A549 treated with AZD2906 at 1 μM for 4 hours (cell line): Measurements from ENCODE around the gene DLK2. TPM values are rescaled to one million over a fixed set of nuclear protein-coding genes. Genes with fewer than 3 reads are reported as not detected.

Experiments used
- total RNA-seq: library from RNA; stranded (reverse); fragments of 200-300 nt; extraction: Qiagen RNA extraction; gene quantifications from 5 replicates; pipeline ENCODE4 v1.2.3, GENCODE V29; 2022

DLK2 gene
- 5.6 to 9.0 TPM (median 8.9 TPM) in 5 replicates for total RNA-seq

GRCh38 chr6:43455531-43456428 lies at the start of gene DLK2:
DLK2 (minus strand) TSS chr6:43455548; CDS start chr6:43454825, 723 bp downstream.

DNA sequence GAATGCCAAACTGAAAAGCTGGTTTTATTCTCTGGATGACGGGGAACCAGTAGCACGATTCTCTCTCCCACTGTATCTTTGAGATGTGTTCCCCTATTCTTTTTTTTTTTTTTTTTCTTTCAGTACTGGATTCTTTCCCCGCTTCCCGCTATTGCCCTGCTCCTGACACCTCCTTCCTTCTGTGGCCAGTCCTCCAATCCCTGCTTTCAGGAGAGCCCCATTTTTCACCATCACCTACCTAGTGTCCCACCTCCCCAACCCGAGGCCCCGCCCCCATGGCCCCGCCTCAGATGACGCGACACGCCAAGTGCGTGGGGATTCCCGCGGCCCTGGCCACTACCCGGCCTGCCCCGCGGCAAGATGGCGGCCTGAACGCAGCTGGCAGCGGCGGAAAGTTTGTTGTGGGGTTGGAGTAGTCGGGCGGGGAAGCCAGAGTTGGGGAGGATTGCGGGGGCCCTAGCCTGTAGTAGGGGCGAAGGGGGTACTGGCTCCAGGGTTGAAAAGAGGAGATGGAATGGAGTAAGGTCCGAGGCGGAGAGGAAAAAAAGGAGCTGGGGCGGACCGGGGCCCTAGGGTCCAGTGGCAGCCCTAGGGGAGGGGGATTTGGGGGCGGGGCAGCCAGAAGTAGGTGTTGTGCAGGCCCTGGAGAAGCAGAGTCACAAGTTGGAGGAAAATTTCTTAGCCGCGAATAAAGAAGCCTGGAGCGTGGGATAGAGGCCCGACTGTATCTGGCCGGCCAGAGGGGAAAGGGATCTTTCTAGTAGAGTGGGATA lies 22.1 kb upstream of the DLK2 start, which contains the start of gene TJAP1:
Gene TJAP1, plus strand, starts transcription at position 336 of the 773 bp plus-strand sequence. CDS start 21,432 bp downstream, outside the sequence.

DNA sequence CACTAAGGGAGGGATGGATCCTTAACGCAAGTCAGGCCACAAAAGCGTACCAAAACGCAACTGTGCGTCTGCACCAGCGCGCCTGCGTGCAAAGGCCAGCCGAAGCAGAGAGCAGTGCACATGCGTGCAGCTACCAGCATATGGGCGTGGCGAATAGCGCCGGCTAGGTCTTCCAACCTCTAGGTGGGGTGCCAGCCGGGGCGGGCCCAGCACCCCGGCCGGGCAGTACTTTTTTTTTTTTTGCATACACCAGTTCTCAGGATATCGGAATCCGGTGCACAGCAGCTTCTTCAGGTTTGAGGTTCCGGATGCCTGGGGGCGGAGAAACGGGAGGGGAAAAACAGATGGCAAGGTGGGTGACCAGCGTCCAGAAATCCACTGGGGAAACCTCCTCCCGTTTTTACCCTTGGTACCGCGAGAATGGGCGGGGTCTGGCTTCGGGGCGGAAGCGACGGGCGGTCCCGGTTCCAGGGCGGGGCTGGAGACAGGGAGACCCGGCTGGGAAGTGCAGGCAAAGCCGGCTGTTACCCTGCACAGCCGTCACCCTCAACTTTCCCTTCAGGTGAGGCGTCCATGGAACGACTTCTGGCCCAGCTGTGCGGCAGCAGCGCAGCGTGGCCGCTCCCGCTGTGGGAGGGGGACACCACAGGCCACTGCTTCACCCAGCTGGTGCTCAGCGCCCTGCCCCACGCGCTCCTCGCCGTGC lies 27.8 kb downstream of the DLK2 start, which contains the start of gene ABCC10:
Gene ABCC10, plus strand, starts transcription at position 136 of the 706 bp plus-strand sequence. Its CDS starts 438 bp downstream, at position 574.

Other genes with a start within 250 kb of the DLK2 start
- 77.7 to 112 TPM (median 101 TPM) in 5 replicates for gene DNPH1, start 226.1 kb downstream of the DLK2 start, total RNA-seq
- 0.03 to 0.06 TPM (median 0.03 TPM) in 5 replicates for gene TTBK1, start 212.1 kb downstream of the DLK2 start, total RNA-seq
- gene SLC22A7, start 157.3 kb downstream of the DLK2 start, total RNA-seq: not detected in 5 replicates
- gene CRIP3, start 146.7 kb downstream of the DLK2 start, total RNA-seq: 0.27 to 0.62 TPM (median 0.37 TPM) in 5 replicates
- gene ZNF318, start 85.9 kb downstream of the DLK2 start, total RNA-seq: 3.9 to 5.4 TPM (median 4.7 TPM) in 5 replicates
- gene ABCC10, start 28.0 kb downstream of the DLK2 start, total RNA-seq: 6.0 to 11.5 TPM (median 9.5 TPM) in 5 replicates
- 15.3 to 19.5 TPM (median 17.9 TPM) in 5 replicates for gene TJAP1, start 22.0 kb upstream of the DLK2 start, total RNA-seq
- gene LRRC73, start 54.8 kb upstream of the DLK2 start, total RNA-seq: 0.48 to 1.2 TPM (median 1.1 TPM) in 5 replicates
- 67.8 to 70.6 TPM (median 69.1 TPM) in 5 replicates for gene YIPF3, start 61.4 kb upstream of the DLK2 start, total RNA-seq
- gene POLR1C, start 61.5 kb upstream of the DLK2 start, total RNA-seq: 43.3 to 56.9 TPM (median 44.6 TPM) in 5 replicates
- gene XPO5, start 120.5 kb upstream of the DLK2 start, total RNA-seq: 23.5 to 28.5 TPM (median 26.2 TPM) in 5 replicates
- gene POLH, start 120.6 kb upstream of the DLK2 start, total RNA-seq: 8.1 to 10.2 TPM (median 8.4 TPM) in 5 replicates
- gene GTPBP2, start 173.7 kb upstream of the DLK2 start, total RNA-seq: 15.4 to 19.6 TPM (median 17.6 TPM) in 5 replicates
- 34.3 to 36.8 TPM (median 35.9 TPM) in 5 replicates for gene MAD2L1BP, start 180.3 kb upstream of the DLK2 start, total RNA-seq
- 0.15 to 0.27 TPM (median 0.17 TPM) in 5 replicates for gene RSPH9, start 189.5 kb upstream of the DLK2 start, total RNA-seq
- 47.1 to 51.8 TPM (median 50.0 TPM) in 5 replicates for gene MRPS18A, start 232.2 kb upstream of the DLK2 start, total RNA-seq